Osteocyte (in vitro differentiated cells): ENCODE measurements around the gene RGMA. TPM values are rescaled to one million over a fixed set of nuclear protein-coding genes. Genes with fewer than 3 reads are reported as not detected.

Experiments
- DNase-seq: peaks from one replicate; pipeline ENCODE4 v3.0.0; 2021; ENCODE audit warnings: mixed read lengths; ENCODE audit not compliant: unreplicated experiment; ENCODE audit errors: extremely low spot score
- H3K27ac Mint-ChIP-seq: one replicate; pipeline ENCODE4 v1.8.0; 2021; ENCODE audit warnings: mild to moderate bottlenecking, mixed read lengths; ENCODE audit not compliant: unreplicated experiment
- H3K27me3 Mint-ChIP-seq: one replicate; pipeline ENCODE4 v1.8.0; 2021; ENCODE audit warnings: mixed read lengths; ENCODE audit not compliant: unreplicated experiment
- H3K36me3 Mint-ChIP-seq: one replicate; pipeline ENCODE4 v1.8.0; 2021; ENCODE audit warnings: mixed read lengths; ENCODE audit not compliant: unreplicated experiment
- H3K4me1 Mint-ChIP-seq: one replicate; pipeline ENCODE4 v1.8.0; 2021; ENCODE audit warnings: mixed read lengths; ENCODE audit not compliant: unreplicated experiment
- H3K4me3 Mint-ChIP-seq: one replicate; pipeline ENCODE4 v1.8.0; 2021; ENCODE audit warnings: mild to moderate bottlenecking, moderate library complexity, mixed read lengths; ENCODE audit not compliant: unreplicated experiment
- H3K9me3 Mint-ChIP-seq: one replicate; pipeline ENCODE4 v1.8.0; 2021; ENCODE audit warnings: mixed read lengths; ENCODE audit not compliant: unreplicated experiment
- CTCF ChIP-seq: fragments of 200-600 bp; sonication (generic); IDR thresholded peaks from 2 replicates; pipeline ENCODE4 v1.5.0; 2021; ENCODE audit warnings: antibody characterized with exemption, mild to moderate bottlenecking, moderate library complexity
- total RNA-seq: library from RNA; stranded (reverse); gene quantifications from 2 replicates; pipeline ENCODE4 v1.2.1, GENCODE V29; 2021

The RGMA gene
- total RNA-seq, 1 donor from 2014 or later = 12.4 TPM

GRCh38 chr15:93129702-93130488 lies 40.9 kb upstream of the RGMA start:
- H3K9me3 Mint-ChIP-seq = no peaks in the 10 kb centered on the region
- no peaks in the 10 kb centered on the region for H3K4me1 Mint-ChIP-seq
- DNase-seq = no peak
- H3K36me3 Mint-ChIP-seq = no peaks in the 10 kb centered on the region
- no peak overlapping the region for H3K4me3 Mint-ChIP-seq
- no peaks in the 10 kb centered on the region for H3K27me3 Mint-ChIP-seq
- no peak for TF ChIP-seq CTCF
- H3K27ac Mint-ChIP-seq = no peak overlapping the region

GRCh38 chr15:93127286-93127685 lies 38.3 kb upstream of the RGMA start:
- DNase-seq = no peak
- Mint-ChIP-seq H3K9me3 (no peaks in the 10 kb centered on the region), H3K4me1 (no peaks in the 10 kb centered on the region), H3K27me3 (no peaks in the 10 kb centered on the region), H3K36me3 (no peaks in the 10 kb centered on the region), H3K4me3 (no peak overlapping the region), H3K27ac (no peak overlapping the region)
- TF ChIP-seq CTCF = no peak

- no peak for DNase-seq
- no peaks in the 10 kb centered on the region for H3K9me3 Mint-ChIP-seq
- H3K4me3 Mint-ChIP-seq = no peak overlapping the region
- no peak overlapping the region for H3K27ac Mint-ChIP-seq
- TF ChIP-seq CTCF = no peak
- no peaks in the 10 kb centered on the region for H3K36me3 Mint-ChIP-seq
- H3K27me3 Mint-ChIP-seq = no peaks in the 10 kb centered on the region
- no peaks in the 10 kb centered on the region for H3K4me1 Mint-ChIP-seq
These were observed 37.6 kb upstream of the RGMA start for GRCh38 chr15:93126599-93126998.

GRCh38 chr15:93126148-93126547 lies 37.1 kb upstream of the RGMA start:
- DNase-seq = no peak
- no peak overlapping the region for H3K27ac Mint-ChIP-seq
- H3K27me3 Mint-ChIP-seq = no peaks in the 10 kb centered on the region
- no peak for TF ChIP-seq CTCF
- H3K9me3 Mint-ChIP-seq = no peaks in the 10 kb centered on the region
- H3K36me3 Mint-ChIP-seq = no peaks in the 10 kb centered on the region
- H3K4me1 Mint-ChIP-seq = no peaks in the 10 kb centered on the region
- H3K4me3 Mint-ChIP-seq = no peak overlapping the region

- no peaks in the 10 kb centered on the region for H3K4me1 Mint-ChIP-seq
- H3K4me3 Mint-ChIP-seq = no peak overlapping the region
- no peak for DNase-seq
- H3K27ac Mint-ChIP-seq = no peak overlapping the region
- no peak for TF ChIP-seq CTCF
- H3K36me3 Mint-ChIP-seq = no peaks in the 10 kb centered on the region
- no peaks in the 10 kb centered on the region for H3K9me3 Mint-ChIP-seq
- no peaks in the 10 kb centered on the region for H3K27me3 Mint-ChIP-seq
These were observed 35.1 kb upstream of the RGMA start for GRCh38 chr15:93124126-93124525.
